HEK293 (cell line): ENCODE results near the gene C17orf50.

ENCODE experiments used
- EGR2 ChIP-seq: fragments of 450-650 bp; formaldehyde crosslinking; IDR thresholded peaks from 2 replicates; pipeline ENCODE4 v1.5.1; 2016; ENCODE audit warnings: low read depth, missing biosample characterization, missing genetic modification characterization
- FEZF1 ChIP-seq: fragments of 450-650 bp; formaldehyde crosslinking; IDR thresholded peaks from 2 replicates; pipeline ENCODE4 v1.5.1; 2016; ENCODE audit warnings: missing biosample characterization, missing genetic modification characterization
- GFI1B ChIP-seq: fragments of 450-650 bp; formaldehyde crosslinking; IDR thresholded peaks from 2 replicates; pipeline ENCODE4 v1.5.1; 2016; ENCODE audit warnings: missing biosample characterization, missing genetic modification characterization
- GLI4 ChIP-seq: fragments of 450-650 bp; formaldehyde crosslinking; IDR thresholded peaks from 2 replicates; pipeline ENCODE4 v1.5.1; 2016; ENCODE audit warnings: missing biosample characterization, missing genetic modification characterization
- MYNN ChIP-seq: fragments of 450-650 bp; formaldehyde crosslinking; IDR thresholded peaks from 2 replicates; pipeline ENCODE4 v1.5.1; 2016; ENCODE audit warnings: missing biosample characterization, missing genetic modification characterization, borderline replicate concordance
- ZBTB17 ChIP-seq: fragments of 450-650 bp; formaldehyde crosslinking; IDR thresholded peaks from 2 replicates; pipeline ENCODE4 v1.5.1; 2016; ENCODE audit warnings: missing biosample characterization, missing genetic modification characterization
- ZBTB20 ChIP-seq: fragments of 450-650 bp; formaldehyde crosslinking; IDR thresholded peaks from 2 replicates; pipeline ENCODE4 v1.5.1; 2016; ENCODE audit warnings: missing biosample characterization, missing genetic modification characterization
- ZEB2 ChIP-seq: fragments of 450-650 bp; formaldehyde crosslinking; IDR thresholded peaks from 2 replicates; pipeline ENCODE4 v1.5.1; 2016; ENCODE audit warnings: missing biosample characterization, missing genetic modification characterization
- ZNF112 ChIP-seq: fragments of 450-650 bp; formaldehyde crosslinking; IDR thresholded peaks from 2 replicates; pipeline ENCODE4 v1.5.0; 2017; ENCODE audit warnings: missing biosample characterization, missing genetic modification characterization
- ZNF184 ChIP-seq: fragments of 450-650 bp; IDR thresholded peaks from 2 replicates; pipeline ENCODE4 v1.5.1; 2018; ENCODE audit warnings: missing biosample characterization, mild to moderate bottlenecking, missing genetic modification characterization
- ZNF248 ChIP-seq: fragments of 450-650 bp; formaldehyde crosslinking; IDR thresholded peaks from 2 replicates; pipeline ENCODE4 v1.5.1; 2017; ENCODE audit warnings: missing biosample characterization, missing genetic modification characterization
- ZNF350 ChIP-seq: fragments of 450-650 bp; formaldehyde crosslinking; IDR thresholded peaks from 2 replicates; pipeline ENCODE4 v1.5.0; 2017; ENCODE audit warnings: missing biosample characterization, mild to moderate bottlenecking, missing genetic modification characterization
- ZNF366 ChIP-seq: fragments of 450-650 bp; formaldehyde crosslinking; conservative IDR thresholded peaks from 2 replicates; pipeline ENCODE4 v1.5.1; 2016; ENCODE audit warnings: missing biosample characterization, missing genetic modification characterization
- ZNF433 ChIP-seq: fragments of 450-650 bp; formaldehyde crosslinking; IDR thresholded peaks from 2 replicates; pipeline ENCODE4 v1.5.1; 2016; ENCODE audit warnings: missing biosample characterization, missing genetic modification characterization, low read depth
- ZNF529 ChIP-seq: fragments of 450-650 bp; formaldehyde crosslinking; IDR thresholded peaks from 2 replicates; pipeline ENCODE4 v1.5.1; 2017; ENCODE audit warnings: missing genetic modification characterization, missing biosample characterization; ENCODE audit not compliant: insufficient replicate concordance
- ZNF560 ChIP-seq: fragments of 450-650 bp; formaldehyde crosslinking; IDR thresholded peaks from 2 replicates; pipeline ENCODE4 v1.5.1; 2017; ENCODE audit warnings: missing biosample characterization, missing genetic modification characterization, borderline replicate concordance
- ZNF600 ChIP-seq: fragments of 450-650 bp; formaldehyde crosslinking; IDR thresholded peaks from 2 replicates; pipeline ENCODE4 v1.5.1; 2016; ENCODE audit warnings: missing biosample characterization, missing genetic modification characterization
- ZNF610 ChIP-seq: fragments of 450-650 bp; formaldehyde crosslinking; IDR thresholded peaks from 2 replicates; pipeline ENCODE4 v1.5.1; 2016; ENCODE audit warnings: missing biosample characterization, missing genetic modification characterization, borderline replicate concordance
- ZNF677 ChIP-seq: fragments of 450-650 bp; IDR thresholded peaks from 2 replicates; pipeline ENCODE4 v1.5.0; 2018; ENCODE audit warnings: missing biosample characterization, mild to moderate bottlenecking, missing genetic modification characterization, moderate library complexity
- TF ChIP-seq, protein P1 (sequence below): fragments of 450-650 bp; formaldehyde crosslinking; IDR thresholded peaks from 2 replicates; pipeline ENCODE4 v1.5.1; 2016; ENCODE audit warnings: missing biosample characterization, missing genetic modification characterization
- TF ChIP-seq, protein P2 (sequence below): fragments of 450-650 bp; formaldehyde crosslinking; IDR thresholded peaks from 2 replicates; pipeline ENCODE4 v1.5.1; 2017; ENCODE audit warnings: missing biosample characterization, mild to moderate bottlenecking, missing genetic modification characterization, moderate library complexity
- TF ChIP-seq, protein P3 (sequence below): sonication (generic); formaldehyde crosslinking; IDR thresholded peaks from 2 replicates; pipeline ENCODE4 v1.8.1; 2022; ENCODE audit warnings: mild to moderate bottlenecking, moderate library complexity, missing genetic modification reagents
- TF ChIP-seq, protein P4 (sequence below): fragments of 450-650 bp; formaldehyde crosslinking; optimal IDR thresholded peaks from 2 replicates; pipeline ENCODE3; 2016; ENCODE audit warnings: missing biosample characterization, mild to moderate bottlenecking, missing genetic modification characterization
- TF ChIP-seq, protein P5 (sequence below): fragments of 450-650 bp; formaldehyde crosslinking; IDR thresholded peaks from 2 replicates; pipeline ENCODE4 v1.5.1; 2016; ENCODE audit warnings: missing biosample characterization, missing genetic modification characterization
- TF ChIP-seq, protein P6 (sequence below): fragments of 450-650 bp; formaldehyde crosslinking; IDR thresholded peaks from 2 replicates; pipeline ENCODE4 v1.5.1; 2016; ENCODE audit warnings: missing biosample characterization, missing genetic modification characterization
- TF ChIP-seq, protein P7 (sequence below): fragments of 450-650 bp; formaldehyde crosslinking; IDR thresholded peaks from 2 replicates; pipeline ENCODE4 v1.5.1; 2016; ENCODE audit warnings: missing biosample characterization, missing genetic modification characterization

Gene C17orf50

DNA sequence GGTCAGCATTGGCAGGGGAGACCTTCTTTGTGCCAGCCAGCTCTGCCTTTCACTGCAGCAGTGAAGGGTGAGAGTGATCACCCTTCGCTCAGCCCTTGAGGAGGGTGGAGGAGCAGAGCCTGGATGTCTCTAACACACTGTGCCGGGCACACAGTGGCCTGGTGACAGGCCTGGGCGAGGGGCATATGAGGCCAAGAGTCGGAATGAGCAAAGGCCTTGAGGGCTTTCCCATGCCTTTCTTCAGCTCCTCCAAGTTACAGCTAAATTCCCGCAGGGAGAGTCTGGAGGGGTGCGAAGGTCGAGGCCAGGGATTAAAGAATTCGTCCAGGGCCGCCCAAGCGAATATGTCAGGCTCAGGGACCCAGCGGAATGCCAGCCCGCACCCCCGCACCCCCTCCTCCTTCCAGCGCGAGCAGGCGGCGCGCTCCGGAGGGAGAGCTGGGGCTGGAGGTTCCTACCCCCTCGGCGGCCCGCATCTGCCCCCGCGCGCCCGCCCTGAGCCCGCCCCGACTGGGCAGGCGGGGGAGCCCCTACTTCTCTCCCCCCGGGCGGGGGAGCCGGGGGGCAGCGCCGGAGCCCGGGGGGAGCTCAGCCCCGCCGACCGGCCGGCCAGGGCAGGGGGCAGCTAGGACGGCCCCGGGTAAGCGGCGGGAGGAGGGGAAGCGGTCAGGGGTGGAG is 29.3 kb upstream of the C17orf50 start, which contains the start of gene RASL10B (continued):
- no peak for TF ChIP-seq GLI4 (tag by site-specific recombination)
- TF ChIP-seq GFI1B: no peak
- no peak for TF ChIP-seq ZNF677 (tag by site-specific recombination)
- TF ChIP-seq, protein P1, sequence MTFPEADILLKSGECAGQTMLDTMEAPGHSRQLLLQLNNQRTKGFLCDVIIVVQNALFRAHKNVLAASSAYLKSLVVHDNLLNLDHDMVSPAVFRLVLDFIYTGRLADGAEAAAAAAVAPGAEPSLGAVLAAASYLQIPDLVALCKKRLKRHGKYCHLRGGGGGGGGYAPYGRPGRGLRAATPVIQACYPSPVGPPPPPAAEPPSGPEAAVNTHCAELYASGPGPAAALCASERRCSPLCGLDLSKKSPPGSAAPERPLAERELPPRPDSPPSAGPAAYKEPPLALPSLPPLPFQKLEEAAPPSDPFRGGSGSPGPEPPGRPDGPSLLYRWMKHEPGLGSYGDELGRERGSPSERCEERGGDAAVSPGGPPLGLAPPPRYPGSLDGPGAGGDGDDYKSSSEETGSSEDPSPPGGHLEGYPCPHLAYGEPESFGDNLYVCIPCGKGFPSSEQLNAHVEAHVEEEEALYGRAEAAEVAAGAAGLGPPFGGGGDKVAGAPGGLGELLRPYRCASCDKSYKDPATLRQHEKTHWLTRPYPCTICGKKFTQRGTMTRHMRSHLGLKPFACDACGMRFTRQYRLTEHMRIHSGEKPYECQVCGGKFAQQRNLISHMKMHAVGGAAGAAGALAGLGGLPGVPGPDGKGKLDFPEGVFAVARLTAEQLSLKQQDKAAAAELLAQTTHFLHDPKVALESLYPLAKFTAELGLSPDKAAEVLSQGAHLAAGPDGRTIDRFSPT (tag by site-specific recombination): no peak
- no peak for TF ChIP-seq ZNF366 (tag by site-specific recombination)
- TF ChIP-seq ZBTB20 (tag by site-specific recombination): peak; percentile 65; the same call in 1 of the 2 replicates
- TF ChIP-seq ZNF600 (tag by site-specific recombination): 0 out of 2 replicates have a peak, but pooled peaks have one; percentile 33
- 0 out of 2 replicates have a peak, but pooled peaks have one; percentile 19 for TF ChIP-seq ZNF610
- TF ChIP-seq, protein P2, sequence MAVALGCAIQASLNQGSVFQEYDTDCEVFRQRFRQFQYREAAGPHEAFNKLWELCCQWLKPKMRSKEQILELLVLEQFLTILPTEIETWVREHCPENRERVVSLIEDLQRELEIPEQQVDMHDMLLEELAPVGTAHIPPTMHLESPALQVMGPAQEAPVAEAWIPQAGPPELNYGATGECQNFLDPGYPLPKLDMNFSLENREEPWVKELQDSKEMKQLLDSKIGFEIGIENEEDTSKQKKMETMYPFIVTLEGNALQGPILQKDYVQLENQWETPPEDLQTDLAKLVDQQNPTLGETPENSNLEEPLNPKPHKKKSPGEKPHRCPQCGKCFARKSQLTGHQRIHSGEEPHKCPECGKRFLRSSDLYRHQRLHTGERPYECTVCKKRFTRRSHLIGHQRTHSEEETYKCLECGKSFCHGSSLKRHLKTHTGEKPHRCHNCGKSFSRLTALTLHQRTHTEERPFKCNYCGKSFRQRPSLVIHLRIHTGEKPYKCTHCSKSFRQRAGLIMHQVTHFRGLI (tag by site-specific recombination): no peak
- TF ChIP-seq ZNF112 (tag by site-specific recombination): no peak
- TF ChIP-seq MYNN (tag by site-specific recombination): no peak
- TF ChIP-seq, protein P3, sequence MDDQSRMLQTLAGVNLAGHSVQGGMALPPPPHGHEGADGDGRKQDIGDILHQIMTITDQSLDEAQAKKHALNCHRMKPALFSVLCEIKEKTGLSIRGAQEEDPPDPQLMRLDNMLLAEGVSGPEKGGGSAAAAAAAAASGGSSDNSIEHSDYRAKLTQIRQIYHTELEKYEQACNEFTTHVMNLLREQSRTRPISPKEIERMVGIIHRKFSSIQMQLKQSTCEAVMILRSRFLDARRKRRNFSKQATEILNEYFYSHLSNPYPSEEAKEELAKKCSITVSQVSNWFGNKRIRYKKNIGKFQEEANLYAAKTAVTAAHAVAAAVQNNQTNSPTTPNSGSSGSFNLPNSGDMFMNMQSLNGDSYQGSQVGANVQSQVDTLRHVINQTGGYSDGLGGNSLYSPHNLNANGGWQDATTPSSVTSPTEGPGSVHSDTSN: 0 out of 2 replicates have a peak, but pooled peaks have one; percentile 48
- TF ChIP-seq, protein P4, sequence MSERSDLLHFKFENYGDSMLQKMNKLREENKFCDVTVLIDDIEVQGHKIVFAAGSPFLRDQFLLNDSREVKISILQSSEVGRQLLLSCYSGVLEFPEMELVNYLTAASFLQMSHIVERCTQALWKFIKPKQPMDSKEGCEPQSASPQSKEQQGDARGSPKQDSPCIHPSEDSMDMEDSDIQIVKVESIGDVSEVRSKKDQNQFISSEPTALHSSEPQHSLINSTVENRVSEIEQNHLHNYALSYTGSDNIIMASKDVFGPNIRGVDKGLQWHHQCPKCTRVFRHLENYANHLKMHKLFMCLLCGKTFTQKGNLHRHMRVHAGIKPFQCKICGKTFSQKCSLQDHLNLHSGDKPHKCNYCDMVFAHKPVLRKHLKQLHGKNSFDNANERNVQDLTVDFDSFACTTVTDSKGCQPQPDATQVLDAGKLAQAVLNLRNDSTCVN (tag by site-specific recombination): peak; percentile 86
- 0 out of 2 replicates have a peak, but pooled peaks have one; percentile 18 for TF ChIP-seq ZNF184 (tag by site-specific recombination)
- TF ChIP-seq FEZF1: no peak
- TF ChIP-seq ZNF433 (tag by site-specific recombination): no peak
- TF ChIP-seq ZNF560 (tag by site-specific recombination): no peak
- TF ChIP-seq EGR2 (tag by site-specific recombination): peak; percentile 66
- TF ChIP-seq, protein P5, sequence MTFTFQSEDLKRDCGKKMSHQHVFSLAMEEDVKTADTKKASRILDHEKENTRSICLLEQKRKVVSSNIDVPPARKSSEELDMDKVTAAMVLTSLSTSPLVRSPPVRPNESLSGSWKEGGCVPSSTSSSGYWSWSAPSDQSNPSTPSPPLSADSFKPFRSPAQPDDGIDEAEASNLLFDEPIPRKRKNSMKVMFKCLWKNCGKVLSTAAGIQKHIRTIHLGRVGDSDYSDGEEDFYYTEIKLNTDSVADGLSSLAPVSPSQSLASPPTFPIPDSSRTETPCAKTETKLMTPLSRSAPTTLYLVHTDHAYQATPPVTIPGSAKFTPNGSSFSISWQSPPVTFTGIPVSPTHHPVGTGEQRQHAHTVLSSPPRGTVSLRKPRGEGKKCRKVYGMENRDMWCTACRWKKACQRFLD: no peak
- TF ChIP-seq ZEB2 (tag by site-specific recombination): no peak
- TF ChIP-seq, protein P6, sequence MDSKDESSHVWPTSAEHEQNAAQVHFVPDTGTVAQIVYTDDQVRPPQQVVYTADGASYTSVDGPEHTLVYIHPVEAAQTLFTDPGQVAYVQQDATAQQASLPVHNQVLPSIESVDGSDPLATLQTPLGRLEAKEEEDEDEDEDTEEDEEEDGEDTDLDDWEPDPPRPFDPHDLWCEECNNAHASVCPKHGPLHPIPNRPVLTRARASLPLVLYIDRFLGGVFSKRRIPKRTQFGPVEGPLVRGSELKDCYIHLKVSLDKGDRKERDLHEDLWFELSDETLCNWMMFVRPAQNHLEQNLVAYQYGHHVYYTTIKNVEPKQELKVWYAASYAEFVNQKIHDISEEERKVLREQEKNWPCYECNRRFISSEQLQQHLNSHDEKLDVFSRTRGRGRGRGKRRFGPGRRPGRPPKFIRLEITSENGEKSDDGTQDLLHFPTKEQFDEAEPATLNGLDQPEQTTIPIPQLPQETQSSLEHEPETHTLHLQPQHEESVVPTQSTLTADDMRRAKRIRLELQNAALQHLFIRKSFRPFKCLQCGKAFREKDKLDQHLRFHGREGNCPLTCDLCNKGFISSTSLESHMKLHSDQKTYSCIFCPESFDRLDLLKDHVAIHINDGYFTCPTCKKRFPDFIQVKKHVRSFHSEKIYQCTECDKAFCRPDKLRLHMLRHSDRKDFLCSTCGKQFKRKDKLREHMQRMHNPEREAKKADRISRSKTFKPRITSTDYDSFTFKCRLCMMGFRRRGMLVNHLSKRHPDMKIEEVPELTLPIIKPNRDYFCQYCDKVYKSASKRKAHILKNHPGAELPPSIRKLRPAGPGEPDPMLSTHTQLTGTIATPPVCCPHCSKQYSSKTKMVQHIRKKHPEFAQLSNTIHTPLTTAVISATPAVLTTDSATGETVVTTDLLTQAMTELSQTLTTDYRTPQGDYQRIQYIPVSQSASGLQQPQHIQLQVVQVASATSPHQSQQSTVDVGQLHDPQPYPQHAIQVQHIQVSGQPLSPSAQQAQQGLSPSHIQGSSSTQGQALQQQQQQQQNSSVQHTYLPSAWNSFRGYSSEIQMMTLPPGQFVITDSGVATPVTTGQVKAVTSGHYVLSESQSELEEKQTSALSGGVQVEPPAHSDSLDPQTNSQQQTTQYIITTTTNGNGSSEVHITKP (tag by site-specific recombination): peak; percentile 76
- peak; percentile 90 for TF ChIP-seq ZBTB17
- TF ChIP-seq ZNF350 (tag by site-specific recombination): no peak
- TF ChIP-seq, protein P7, sequence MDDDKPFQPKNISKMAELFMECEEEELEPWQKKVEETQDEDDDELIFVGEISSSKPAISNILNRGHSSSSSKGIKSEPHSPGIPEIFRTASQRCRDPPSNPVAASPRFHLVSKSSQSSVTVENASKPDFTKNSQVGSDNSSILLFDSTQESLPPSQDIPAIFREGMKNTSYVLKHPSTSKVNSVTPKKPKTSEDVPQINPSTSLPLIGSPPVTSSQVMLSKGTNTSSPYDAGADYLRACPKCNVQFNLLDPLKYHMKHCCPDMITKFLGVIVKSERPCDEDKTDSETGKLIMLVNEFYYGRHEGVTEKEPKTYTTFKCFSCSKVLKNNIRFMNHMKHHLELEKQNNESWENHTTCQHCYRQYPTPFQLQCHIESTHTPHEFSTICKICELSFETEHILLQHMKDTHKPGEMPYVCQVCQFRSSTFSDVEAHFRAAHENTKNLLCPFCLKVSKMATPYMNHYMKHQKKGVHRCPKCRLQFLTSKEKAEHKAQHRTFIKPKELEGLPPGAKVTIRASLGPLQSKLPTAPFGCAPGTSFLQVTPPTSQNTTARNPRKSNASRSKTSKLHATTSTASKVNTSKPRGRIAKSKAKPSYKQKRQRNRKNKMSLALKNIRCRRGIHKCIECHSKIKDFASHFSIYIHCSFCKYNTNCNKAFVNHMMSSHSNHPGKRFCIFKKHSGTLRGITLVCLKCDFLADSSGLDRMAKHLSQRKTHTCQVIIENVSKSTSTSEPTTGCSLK (tag by site-specific recombination): no peak
- no peak for TF ChIP-seq ZNF248 (tag by site-specific recombination)
- no peak for TF ChIP-seq ZNF529 (tag by site-specific recombination)
